ENCODE results near the gene HGS.
"Not testable (repeated sequence)": the region's sequence is repeated elsewhere in the genome, so short reads cannot be mapped to it uniquely, and the experiment has no call there.

The HGS gene

GRCh38 chr17:81719410-81720266 is 35.8 kb downstream of the HGS start:
- FAIRE-seq, result no peak
- DNase-seq (ENCODE audit: low spot score), result no peak

- DNase-seq (ENCODE audit: low spot score) (no peak), FAIRE-seq (no peak)
Observed at GRCh38 chr17:81720267-81721071, 36.7 kb downstream of the HGS start.

DNA sequence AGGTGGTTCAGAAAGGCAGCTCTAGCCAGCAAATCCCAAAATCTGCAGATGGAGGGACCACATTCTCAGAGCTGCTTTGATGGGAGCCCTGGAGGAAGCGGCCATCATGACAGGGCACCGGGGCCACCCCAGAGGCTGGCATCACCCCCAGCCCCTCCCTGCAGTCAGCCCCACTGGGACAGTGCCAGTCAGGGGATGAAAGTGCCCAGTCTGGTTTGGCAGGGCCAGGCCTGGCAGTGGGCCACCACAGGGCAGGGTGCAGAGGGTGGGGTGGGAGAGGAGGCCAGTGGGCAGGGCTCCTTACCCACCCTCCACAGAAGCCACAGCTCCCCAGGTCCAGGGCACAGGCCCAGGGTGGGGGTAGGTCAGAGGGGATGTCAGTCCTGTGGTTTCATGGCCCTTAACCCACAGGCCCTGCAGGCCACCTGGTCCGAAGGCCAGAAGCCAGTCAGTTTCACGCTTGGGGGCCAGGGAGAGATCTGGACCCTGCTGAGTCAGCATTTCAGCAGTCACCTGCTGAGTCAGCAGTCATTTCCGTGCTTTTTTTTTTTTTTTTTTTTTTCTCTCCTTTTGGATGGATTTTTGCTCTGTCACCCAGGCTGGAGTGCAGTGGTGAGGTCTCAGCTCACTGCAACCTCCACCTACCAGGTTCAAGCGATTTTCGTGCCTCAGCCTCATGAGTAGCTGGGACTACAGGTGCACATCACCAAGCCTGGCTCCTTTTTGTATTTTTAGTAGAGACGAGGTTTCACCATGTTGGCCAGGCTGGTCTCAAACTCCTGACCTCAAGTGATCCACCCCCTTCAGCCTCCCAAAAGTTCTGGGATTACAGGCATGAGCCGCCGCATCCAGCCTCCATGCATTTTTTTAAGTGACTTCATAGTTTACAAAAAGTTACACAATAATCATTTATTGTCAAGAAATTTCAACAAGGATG is 38.6 kb downstream of the HGS start:
- peak; percentile 93 for DNase-seq (ENCODE audit: low spot score)
- FAIRE-seq, result peak; percentile 93

- DNase-seq (ENCODE audit: low spot score) (no peak), FAIRE-seq (no peak)
Observed at GRCh38 chr17:81723651-81724209, 39.9 kb downstream of the HGS start.

DNA sequence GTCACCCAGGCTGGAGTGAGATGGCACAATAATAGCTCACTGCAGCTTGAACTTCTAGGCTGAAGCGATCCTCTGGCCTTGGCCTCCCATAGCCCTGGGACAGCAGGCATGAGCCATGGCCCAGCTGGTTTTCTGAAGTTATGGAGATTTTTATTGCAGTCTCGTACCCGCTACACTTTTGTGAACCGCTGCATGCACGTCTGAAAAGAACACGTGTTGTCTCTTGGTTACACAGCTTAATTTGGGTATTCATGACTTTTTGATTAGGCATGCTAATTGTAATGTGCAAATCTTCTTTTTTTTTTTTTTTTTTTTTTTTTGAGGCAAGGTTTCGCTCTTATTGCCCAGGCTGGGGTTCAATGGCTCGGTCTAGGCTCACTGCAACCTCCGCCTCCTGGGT is 41.6 kb downstream of the HGS start:
- DNase-seq (ENCODE audit: low spot score) (no peak), FAIRE-seq (no peak)

- no peak for DNase-seq (ENCODE audit: low spot score)
- no peak for FAIRE-seq
Observed at GRCh38 chr17:81726004-81726403, 42.2 kb downstream of the HGS start.

GRCh38 chr17:81727324-81728031 is 43.7 kb downstream of the HGS start:
- DNase-seq (ENCODE audit: low spot score) (no peak), FAIRE-seq (no peak)

- DNase-seq (ENCODE audit: low spot score) (peak; percentile 65), FAIRE-seq (no peak)
Observed at GRCh38 chr17:81733507-81734404, 49.9 kb downstream of the HGS start.

- DNase-seq (ENCODE audit: low spot score) (no peak), FAIRE-seq (no peak)
Observed at GRCh38 chr17:81734405-81735263, 50.8 kb downstream of the HGS start.

DNA sequence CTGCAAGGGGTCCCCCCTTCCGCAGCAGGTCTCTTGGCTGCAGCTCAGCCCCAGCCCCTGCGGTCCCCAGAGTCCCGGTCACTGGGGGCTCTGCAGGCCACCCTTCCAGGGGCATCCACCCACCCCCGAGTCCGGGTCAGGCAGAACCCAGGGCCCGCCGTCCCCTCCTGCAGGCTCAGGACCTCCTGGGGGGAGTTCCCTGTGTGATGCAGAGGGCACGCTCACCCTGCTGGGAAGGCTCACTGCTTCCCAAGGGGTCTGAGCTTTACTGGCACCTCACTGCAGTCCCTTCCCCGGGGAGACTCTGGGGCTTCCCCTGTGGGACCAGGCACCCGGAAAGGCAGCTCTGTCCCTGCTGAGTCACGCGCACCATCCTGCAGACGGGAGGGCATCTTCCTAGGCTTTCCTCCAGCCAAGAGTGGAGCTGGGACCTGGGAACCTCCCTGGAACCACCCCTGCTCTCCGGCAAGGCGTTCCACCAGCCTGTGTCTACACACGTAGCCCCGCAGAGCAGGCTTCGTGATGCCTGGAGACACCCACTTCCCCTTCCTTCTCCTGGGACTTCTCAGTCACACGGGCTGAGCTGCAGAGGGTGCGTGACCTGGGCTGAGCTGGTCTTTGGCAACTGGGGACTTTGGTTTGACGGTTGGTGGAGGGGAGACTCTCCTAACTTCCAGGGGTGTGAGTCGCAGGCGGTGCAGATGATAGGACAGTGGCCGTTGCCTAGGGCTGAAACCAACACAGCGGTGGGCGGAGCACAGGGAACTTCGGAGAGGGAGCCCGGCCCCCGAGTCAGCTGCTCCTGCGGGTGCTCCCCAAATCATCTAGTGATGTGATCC is 51.7 kb downstream of the HGS start:
- DNase-seq (ENCODE audit: low spot score), result peak; percentile 63
- FAIRE-seq, result no peak

- no peak for FAIRE-seq
- no peak for DNase-seq (ENCODE audit: low spot score)
Observed at GRCh38 chr17:81737947-81738800, 54.4 kb downstream of the HGS start.

GRCh38 chr17:81738801-81739393 is 55.1 kb downstream of the HGS start:
- FAIRE-seq (no peak), DNase-seq (ENCODE audit: low spot score) (no peak)

- DNase-seq (ENCODE audit: low spot score); FAIRE-seq: not testable (repeated sequence)
Observed at GRCh38 chr17:81739593-81739992, 55.8 kb downstream of the HGS start.

DNA sequence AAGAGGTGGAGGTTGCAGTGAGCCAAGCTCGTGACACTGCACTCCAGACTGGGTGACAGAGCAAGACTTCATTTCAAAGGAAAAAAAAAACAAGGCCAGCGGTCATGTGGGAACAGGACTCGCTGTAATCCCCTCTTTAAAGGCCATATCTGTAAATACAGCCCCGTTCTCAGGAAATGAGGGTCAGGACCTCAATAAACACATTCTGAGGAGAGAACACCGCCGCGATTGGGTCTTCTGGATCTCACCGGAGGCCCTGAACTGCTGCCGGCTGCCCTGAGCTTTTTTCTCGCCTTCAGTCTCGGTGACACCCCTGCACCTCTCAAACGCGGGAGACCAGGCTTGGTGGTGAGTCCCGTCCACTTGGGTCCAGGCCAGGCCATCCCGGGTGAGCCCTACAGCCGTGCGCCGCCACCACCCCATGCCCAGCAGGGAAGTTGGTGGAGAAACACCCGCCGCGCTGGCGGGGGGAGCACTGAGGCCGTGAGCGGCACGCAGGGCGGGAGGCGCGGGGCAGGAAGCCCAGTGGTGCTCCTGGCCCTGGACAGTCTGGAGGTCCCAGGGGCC is 56.7 kb downstream of the HGS start:
- DNase-seq (ENCODE audit: low spot score) (no peak), FAIRE-seq (no peak)

GRCh38 chr17:81741049-81741593 is 57.3 kb downstream of the HGS start:
- FAIRE-seq, result no peak
- no peak for DNase-seq (ENCODE audit: low spot score)
